Mesenchymal stem cell (in vitro differentiated cells and primary cell): ENCODE data around the gene CYTH3.

Experiments used
- DNase-seq: peaks from one replicate; pipeline ENCODE4 v3.0.0-alpha.2; 2013
- H2AFZ ChIP-seq: one replicate; pipeline ENCODE4 v1.6.1; 2013; ENCODE audit warnings: low read depth, mild to moderate bottlenecking, control low read depth, inconsistent platforms, low read length, moderate library complexity
- H2AK5ac ChIP-seq: 2 replicates; pipeline ENCODE4 v1.6.1; 2013; ENCODE audit warnings: low read length, moderate library complexity, mild to moderate bottlenecking, inconsistent platforms; ENCODE audit not compliant: severe bottlenecking
- H2BK120ac ChIP-seq: one replicate; pipeline ENCODE4 v1.6.1; 2013; ENCODE audit warnings: low read depth, mild to moderate bottlenecking, inconsistent platforms, low read length, moderate library complexity
- H2BK12ac ChIP-seq, 2 experiments: one replicate each; pipeline ENCODE4 v1.6.1; 2013; ENCODE audit warnings: inconsistent platforms in 2 of 2, low read length in 2 of 2, mild to moderate bottlenecking in 2 of 2, moderate library complexity in 2 of 2, control low read depth in 1 of 2
- H2BK15ac ChIP-seq: one replicate; pipeline ENCODE4 v1.6.1; 2013; ENCODE audit warnings: mild to moderate bottlenecking, low read depth, inconsistent platforms; ENCODE audit not compliant: poor library complexity, severe bottlenecking
- H2BK5ac ChIP-seq: 2 replicates; pipeline ENCODE4 v1.6.1; 2013; ENCODE audit warnings: low read depth, mild to moderate bottlenecking, low read length, control low read depth, inconsistent platforms; ENCODE audit not compliant: poor library complexity, severe bottlenecking
- H3K14ac ChIP-seq, 2 experiments: one replicate each; pipeline ENCODE4 v1.6.1; 2013; ENCODE audit warnings: inconsistent platforms in 2 of 2, low read length in 2 of 2, control low read depth in 1 of 2, mild to moderate bottlenecking in 1 of 2, moderate library complexity in 1 of 2
- H3K18ac ChIP-seq, 2 experiments: one replicate each; pipeline ENCODE4 v1.6.1; 2013; ENCODE audit warnings: inconsistent platforms in 2 of 2, low read length in 2 of 2, control low read depth in 1 of 2, low read depth in 1 of 2, mild to moderate bottlenecking in 1 of 2
- H3K23ac ChIP-seq, 2 experiments: one replicate each; pipeline ENCODE4 v1.6.1; 2013; ENCODE audit warnings: inconsistent platforms in 2 of 2, low read length in 2 of 2, mild to moderate bottlenecking in 2 of 2, moderate library complexity in 2 of 2, control low read depth in 1 of 2
- H3K27ac ChIP-seq: 2 replicates; pipeline ENCODE4 v1.5.1; 2013; ENCODE audit warnings: mild to moderate bottlenecking, moderate library complexity, low read length, control low read depth, inconsistent platforms; ENCODE audit not compliant: poor library complexity, severe bottlenecking
- H3K27me3 ChIP-seq, 2 experiments: 2 replicates each; pipeline versions ENCODE4 v1.6.1 to v1.7.0; 2013; ENCODE audit warnings: low read length in 2 of 2, mild to moderate bottlenecking in 2 of 2, moderate library complexity in 2 of 2, control low read depth in 1 of 2, inconsistent platforms in 1 of 2; ENCODE audit not compliant: control insufficient read depth in 1 of 2, insufficient read depth in 1 of 2
- H3K36me3 ChIP-seq, 2 experiments: 2 replicates each; pipeline versions ENCODE4 v1.6.1 to v1.7.0; 2013; ENCODE audit warnings: low read length in 2 of 2, control low read depth in 1 of 2, inconsistent platforms in 1 of 2, low read depth in 1 of 2, mild to moderate bottlenecking in 1 of 2; ENCODE audit not compliant: insufficient read depth in 2 of 2, control insufficient read depth in 1 of 2
- H3K4ac ChIP-seq, 2 experiments: one replicate each; pipeline ENCODE4 v1.6.1; 2013; ENCODE audit warnings: inconsistent platforms in 2 of 2, low read length in 2 of 2, mild to moderate bottlenecking in 2 of 2, moderate library complexity in 2 of 2, control low read depth in 1 of 2, low read depth in 1 of 2
- H3K4me1 ChIP-seq: 2 replicates; pipeline ENCODE4 v1.6.1; 2013; ENCODE audit warnings: low read depth, low read length, control low read depth; ENCODE audit not compliant: control insufficient read depth, insufficient read depth
- H3K4me2 ChIP-seq: 2 replicates; pipeline ENCODE4 v1.6.1; 2013; ENCODE audit warnings: low read length, mild to moderate bottlenecking, inconsistent platforms; ENCODE audit not compliant: poor library complexity, severe bottlenecking
- H3K4me3 ChIP-seq, 2 experiments: 2 replicates each; pipeline versions ENCODE4 v1.5.1 to v1.7.0; 2013; ENCODE audit warnings: low read length in 2 of 2, mild to moderate bottlenecking in 2 of 2, control low read depth in 1 of 2, low read depth in 1 of 2; ENCODE audit not compliant: insufficient read depth in 1 of 2
- H3K79me1 ChIP-seq: replicated peaks from 2 replicates; pipeline ENCODE4 v1.6.1; 2013; ENCODE audit warnings: mild to moderate bottlenecking, control low read depth, low read length, inconsistent platforms; ENCODE audit not compliant: poor library complexity, severe bottlenecking
- H3K9ac ChIP-seq: 2 replicates; pipeline ENCODE4 v1.7.0; 2013; ENCODE audit warnings: mild to moderate bottlenecking, low read length, moderate library complexity
- H3K9me3 ChIP-seq: 2 replicates; pipeline ENCODE4 v1.7.0; 2013; ENCODE audit warnings: mild to moderate bottlenecking, low read length; ENCODE audit not compliant: control insufficient read depth
- H4K8ac ChIP-seq: one replicate; pipeline ENCODE4 v1.6.1; 2013; ENCODE audit warnings: inconsistent platforms, mild to moderate bottlenecking, low read length, moderate library complexity
- H4K91ac ChIP-seq: one replicate; pipeline ENCODE4 v1.6.1; 2013; ENCODE audit warnings: mild to moderate bottlenecking, low read length, inconsistent platforms
- WGBS: methylation state at CpG from one replicate; pipeline ENCODE4 v1.1.7; 2013; ENCODE audit warnings: mixed read lengths; 5-methylcytosine and 5-hydroxymethylcytosine counted together

The CYTH3 gene

DNA sequence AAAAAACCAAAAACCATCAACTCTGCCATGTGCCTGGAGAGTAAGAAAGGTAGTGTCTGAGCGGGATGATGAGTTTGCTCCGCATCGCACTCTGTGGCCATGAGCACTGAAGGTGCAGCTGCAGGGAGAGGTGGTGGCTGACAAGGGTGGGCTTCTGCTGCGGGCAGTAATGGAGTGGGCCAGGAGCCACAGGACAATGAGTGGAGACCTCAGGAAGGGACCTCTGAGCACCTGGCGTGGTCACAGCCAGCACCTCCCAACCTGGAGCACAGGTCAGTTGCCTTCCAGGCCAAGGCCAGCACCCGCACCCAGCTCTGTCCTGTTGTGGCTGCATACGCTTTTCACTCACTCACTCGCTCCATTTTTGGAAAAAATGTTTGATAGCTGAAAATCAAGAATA lies 125.8 kb downstream of the CYTH3 start:
- Histone ChIP-seq H3K14ac (no peak overlapping the region), H3K27ac (no peak overlapping the region), H2BK12ac (no peak overlapping the region), H3K36me3 (peaks cover 67 to 93% of the 10 kb centered on the region in 2 experiments), H3K79me1 (peaks cover 26% of the 10 kb centered on the region), H3K4me3 (no peak overlapping the region), H2BK5ac (no peak overlapping the region), H2AK5ac (no peak overlapping the region), H3K9me3 (no peaks in the 10 kb centered on the region), H4K91ac (no peak overlapping the region), H3K4me1 (no peaks in the 10 kb centered on the region), H3K4ac (no peak overlapping the region), H4K8ac (no peak overlapping the region), H2AFZ (no peak overlapping the region), H3K23ac (no peak overlapping the region), H3K18ac (no peak overlapping the region), H3K27me3 (no peaks in the 10 kb centered on the region), H3K9ac (no peak overlapping the region), H2BK120ac (no peak overlapping the region), H2BK15ac (no peak overlapping the region), H3K4me2 (no peak overlapping the region)
- no peak for DNase-seq
- 98% methylated on average over 5 of the region's 8 CpGs for WGBS

DNA sequence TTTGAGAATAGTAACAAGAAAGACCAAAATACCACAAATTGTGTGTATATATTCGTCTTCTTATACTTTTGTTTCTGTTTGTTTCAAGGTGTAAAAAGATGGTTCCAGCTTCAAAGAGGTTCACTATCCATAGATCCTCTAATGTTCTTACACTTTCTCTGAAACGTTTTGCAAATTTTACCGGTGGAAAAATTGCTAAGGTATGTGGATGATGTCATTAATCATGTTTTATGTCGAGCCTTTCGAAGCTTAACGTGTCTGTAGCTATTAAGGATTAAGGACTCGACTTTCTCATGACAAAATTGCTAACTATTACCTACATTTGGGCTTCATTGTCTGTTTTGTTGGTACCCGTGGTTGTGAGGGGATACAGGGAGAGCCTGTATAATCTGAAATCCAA lies 128.4 kb downstream of the CYTH3 start:
- no peak overlapping the region for H2BK5ac ChIP-seq
- no peaks in the 10 kb centered on the region for H3K9me3 ChIP-seq
- H3K9ac ChIP-seq, result no peak overlapping the region
- H2AK5ac ChIP-seq, result no peak overlapping the region
- H2AFZ ChIP-seq, result no peak overlapping the region
- no peak overlapping the region for H3K14ac ChIP-seq
- no peaks in the 10 kb centered on the region for H3K27me3 ChIP-seq
- H3K4ac ChIP-seq, result no peak overlapping the region
- no peak overlapping the region for H2BK120ac ChIP-seq
- H3K4me1 ChIP-seq, result no peaks in the 10 kb centered on the region
- DNase-seq, result no peak
- no peak overlapping the region for H3K27ac ChIP-seq
- no peak overlapping the region for H3K4me3 ChIP-seq
- H4K8ac ChIP-seq, result no peak overlapping the region
- no peak overlapping the region for H4K91ac ChIP-seq
- no peak overlapping the region for H2BK12ac ChIP-seq
- H3K18ac ChIP-seq, result no peak overlapping the region
- H3K79me1 ChIP-seq, result peaks cover 29% of the 10 kb centered on the region
- H3K4me2 ChIP-seq, result no peak overlapping the region
- H2BK15ac ChIP-seq, result no peak overlapping the region
- WGBS, result 96% methylated on average over 5 of the region's 8 CpGs
- no peak overlapping the region for H3K23ac ChIP-seq
- peaks cover 53 to 93% of the 10 kb centered on the region in 2 experiments for H3K36me3 ChIP-seq

GRCh38 chr7:6142871-6143380 lies 129.5 kb downstream of the CYTH3 start:
- H2AFZ ChIP-seq, result no peak overlapping the region
- DNase-seq, result no peak
- no peak overlapping the region for H3K9ac ChIP-seq
- peaks cover 32% of the 10 kb centered on the region for H3K79me1 ChIP-seq
- no peak overlapping the region for H4K8ac ChIP-seq
- H3K27me3 ChIP-seq, result no peaks in the 10 kb centered on the region
- no peak overlapping the region for H3K18ac ChIP-seq
- H3K4me3 ChIP-seq, result no peak overlapping the region
- no peak overlapping the region for H3K27ac ChIP-seq
- no peak overlapping the region for H3K4me2 ChIP-seq
- no peak overlapping the region for H2BK12ac ChIP-seq
- H3K4me1 ChIP-seq, result peaks cover 3% of the 10 kb centered on the region
- H2AK5ac ChIP-seq, result no peak overlapping the region
- no peak overlapping the region for H3K23ac ChIP-seq
- no peak overlapping the region for H2BK15ac ChIP-seq
- no peak overlapping the region for H2BK5ac ChIP-seq
- no peak overlapping the region for H3K14ac ChIP-seq
- H3K9me3 ChIP-seq, result no peaks in the 10 kb centered on the region
- H3K4ac ChIP-seq, result no peak overlapping the region
- no peak overlapping the region for H2BK120ac ChIP-seq
- peaks cover 44 to 91% of the 10 kb centered on the region in 2 experiments for H3K36me3 ChIP-seq
- 98% methylated on average over 14 of the region's 16 CpGs for WGBS
- no peak overlapping the region for H4K91ac ChIP-seq

- Histone ChIP-seq H2BK120ac (no peak overlapping the region), H3K36me3 (peaks cover 19 to 68% of the 10 kb centered on the region in 2 experiments), H4K8ac (no peak overlapping the region), H2BK12ac (no peak overlapping the region), H4K91ac (no peak overlapping the region), H3K4me1 (peaks cover 3% of the 10 kb centered on the region), H3K4me3 (no peak overlapping the region), H3K23ac (no peak overlapping the region), H2AK5ac (no peak overlapping the region), H3K27me3 (no peaks in the 10 kb centered on the region), H2AFZ (no peak overlapping the region), H3K9me3 (no peaks in the 10 kb centered on the region), H2BK5ac (no peak overlapping the region), H3K18ac (no peak overlapping the region), H3K27ac (no peak overlapping the region), H2BK15ac (no peak overlapping the region), H3K4me2 (no peak overlapping the region), H3K14ac (no peak overlapping the region), H3K79me1 (peaks cover 25% of the 10 kb centered on the region), H3K9ac (no peak overlapping the region), H3K4ac (no peak overlapping the region)
- no peak for DNase-seq
- WGBS, result 94% methylated on average over 17 of the region's 17 CpGs
These were observed 133.0 kb downstream of the CYTH3 start for GRCh38 chr7:6139189-6139996.
